Measurements from ENCODE around the gene MGA. TPM values are rescaled to one million over a fixed set of nuclear protein-coding genes. Genes with fewer than 3 reads are reported as not detected.

MGA gene
- total and polyA plus RNA-seq, 12 donors: 2.6 to 56.8 (median 37.4) TPM

GRCh38 chr15:41650806-41651205, 9.4 kb upstream of the MGA start:
- TF ChIP-seq POLR2A (IDR thresholded peaks at IDR 0.05) (no peak), CTCF (IDR thresholded peaks at IDR 0.05) (no peak)
- 86 to 100% (median 97%) methylated on average over 1 of the region's 1 CpG for WGBS, 4 donors
- Histone ChIP-seq H3K36me3 (replicated peaks in 1 of 2) (no peaks in the 10 kb centered on the region), H3K27ac (no peak overlapping the region), H3K4me1 (replicated peaks in 1 of 2) (peaks cover 0 to 12% of the 10 kb centered on the region in 2 donors), H3K4me3 (no peak overlapping the region), H3K9me3 (replicated peaks in 1 of 3) (no peaks in the 10 kb centered on the region), H3K27me3 (no peaks in the 10 kb centered on the region)
- intact Hi-C loops (cut with DNase I): no loop called here
- DNase-seq: no peak

- Histone ChIP-seq H3K4me1 (replicated peaks in 1 of 2) (peaks cover 0 to 12% of the 10 kb centered on the region in 2 donors), H3K27me3 (no peaks in the 10 kb centered on the region), H3K36me3 (replicated peaks in 1 of 2) (no peaks in the 10 kb centered on the region), H3K9me3 (replicated peaks in 1 of 3) (no peaks in the 10 kb centered on the region), H3K27ac (no peak overlapping the region), H3K4me3 (no peak overlapping the region)
- TF ChIP-seq POLR2A (IDR thresholded peaks at IDR 0.05) (no peak), CTCF (IDR thresholded peaks at IDR 0.05) (no peak)
- no peak for DNase-seq
- intact Hi-C loops (cut with DNase I): no loop called here
- WGBS, 4 donors: 57 to 94% (median 76%) methylated on average over 1 of the region's 1 CpG
Observed at GRCh38 chr15:41651373-41651772, 8.8 kb upstream of the MGA start.

- H3K27ac ChIP-seq: no peak overlapping the region
- intact Hi-C loops (cut with DNase I): no loop called here
- no peaks in the 10 kb centered on the region for H3K36me3 ChIP-seq (replicated peaks in 1 of 2)
- 59 to 72% (median 66%) methylated on average over 3 of the region's 3 CpGs for WGBS, 4 donors
- no peak for DNase-seq
- H3K4me1 ChIP-seq (replicated peaks in 1 of 2): no peaks in the 10 kb centered on the region
- no peaks in the 10 kb centered on the region for H3K27me3 ChIP-seq
- no peak overlapping the region for H3K4me3 ChIP-seq
- no peak for TF ChIP-seq CTCF (IDR thresholded peaks at IDR 0.05)
- H3K9me3 ChIP-seq (replicated peaks in 1 of 3): no peaks in the 10 kb centered on the region
Observed at GRCh38 chr15:41653760-41654159, 6.4 kb upstream of the MGA start.

GRCh38 chr15:41655716-41656115, 4.5 kb upstream of the MGA start:
- TF ChIP-seq POLR2A (IDR thresholded peaks at IDR 0.05) (no peak), CTCF (IDR thresholded peaks at IDR 0.05) (no peak)
- no peak for DNase-seq
- H3K9me3 ChIP-seq (replicated peaks in 1 of 3): no peaks in the 10 kb centered on the region
- H3K36me3 ChIP-seq (replicated peaks in 1 of 2): no peaks in the 10 kb centered on the region
- 92 to 97% (median 94%) methylated on average over 4 of the region's 4 CpGs for WGBS, 4 donors
- no peak overlapping the region for H3K27ac ChIP-seq
- H3K4me3 ChIP-seq: no peak overlapping the region
- intact Hi-C loops (cut with DNase I): no loop called here
- no peaks in the 10 kb centered on the region for H3K27me3 ChIP-seq
- peaks cover 8 to 10% of the 10 kb centered on the region in 2 donors for H3K4me1 ChIP-seq (replicated peaks in 1 of 2)
